ENCODE measurements around the gene HEXD.
"Not testable (repeated sequence)": the region's sequence is repeated elsewhere in the genome, so short reads cannot be mapped to it uniquely, and the experiment has no call there.

HEXD gene

GRCh38 chr17:82442643-82443464 lies 24.7 kb downstream of the HEXD start:
- no peak for DNase-seq

- DNase-seq = no peak
Observed at GRCh38 chr17:82443465-82444283, 25.5 kb downstream of the HEXD start.

- DNase-seq = no peak
Observed at GRCh38 chr17:82444284-82444893, 26.2 kb downstream of the HEXD start.

GRCh38 chr17:82444941-82445521 lies 26.9 kb downstream of the HEXD start:
- no peak for DNase-seq

GRCh38 chr17:82445542-82445941 lies 27.4 kb downstream of the HEXD start:
- no peak for DNase-seq

- no peak for DNase-seq
Observed at GRCh38 chr17:82446124-82446523, 28.0 kb downstream of the HEXD start.

- no peak for DNase-seq
Observed at GRCh38 chr17:82446649-82447048, 28.5 kb downstream of the HEXD start.

- DNase-seq = no peak
Observed at GRCh38 chr17:82447876-82448275, 29.7 kb downstream of the HEXD start.

GRCh38 chr17:82449131-82449882 lies 31.2 kb downstream of the HEXD start:
- no peak for DNase-seq

- no peak for DNase-seq
Observed at GRCh38 chr17:82449883-82450356, 31.8 kb downstream of the HEXD start.

- DNase-seq = peak; percentile 82 to 96
Observed at GRCh38 chr17:82450357-82451106, 32.4 kb downstream of the HEXD start, which contains the start of gene CYBC1. TSS of gene CYBC1 (minus strand) at chr17:82450752. CDS start at chr17:82449254, 1,498 bp downstream.

- DNase-seq = no peak
Observed at GRCh38 chr17:82452162-82452561, 34.0 kb downstream of the HEXD start.

GRCh38 chr17:82453151-82453550 lies 35.0 kb downstream of the HEXD start:
- not testable (repeated sequence) for DNase-seq

GRCh38 chr17:82453706-82454105 lies 35.6 kb downstream of the HEXD start:
- DNase-seq = not testable (repeated sequence)

- no peak for DNase-seq
Observed at GRCh38 chr17:82457073-82457928, 39.2 kb downstream of the HEXD start.

GRCh38 chr17:82457929-82458178 lies 39.7 kb downstream of the HEXD start:
- DNase-seq = no peak

GRCh38 chr17:82458179-82458884 lies 40.2 kb downstream of the HEXD start, which contains the start of gene NARF:
TSS of gene NARF (plus strand) at chr17:82458741. CDS start at chr17:82458804, 63 bp downstream.
- DNase-seq = peak; percentile 99

GRCh38 chr17:82458885-82459424 lies 40.8 kb downstream of the HEXD start:
- DNase-seq = no peak

GRCh38 chr17:82459936-82460335 lies 41.8 kb downstream of the HEXD start:
- DNase-seq = not testable (repeated sequence)

Measured in NCI-H1930 (cell line).